ENCODE results near the gene KRTAP10-11.

DNA sequence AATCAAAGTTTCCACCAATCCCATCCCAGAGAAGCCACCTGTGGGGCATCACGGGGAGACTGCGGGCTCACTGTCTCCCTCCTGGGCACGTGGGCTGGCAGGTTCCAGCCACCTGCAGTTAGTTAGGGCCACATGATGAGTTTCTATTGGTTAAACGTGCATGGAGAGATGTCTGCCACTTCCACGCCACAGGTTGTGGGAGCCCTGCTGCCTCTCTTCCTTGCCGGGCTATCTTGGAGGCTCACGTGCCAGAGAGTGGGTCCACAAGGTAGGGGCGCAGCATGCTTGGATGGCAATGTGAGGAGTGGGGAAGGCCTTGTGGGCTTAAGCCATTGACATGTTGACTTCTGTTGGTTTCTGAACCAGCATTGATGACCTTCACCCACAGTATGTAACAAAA lies 42.3 kb upstream of the KRTAP10-11 start:
- TF ChIP-seq, protein P1, sequence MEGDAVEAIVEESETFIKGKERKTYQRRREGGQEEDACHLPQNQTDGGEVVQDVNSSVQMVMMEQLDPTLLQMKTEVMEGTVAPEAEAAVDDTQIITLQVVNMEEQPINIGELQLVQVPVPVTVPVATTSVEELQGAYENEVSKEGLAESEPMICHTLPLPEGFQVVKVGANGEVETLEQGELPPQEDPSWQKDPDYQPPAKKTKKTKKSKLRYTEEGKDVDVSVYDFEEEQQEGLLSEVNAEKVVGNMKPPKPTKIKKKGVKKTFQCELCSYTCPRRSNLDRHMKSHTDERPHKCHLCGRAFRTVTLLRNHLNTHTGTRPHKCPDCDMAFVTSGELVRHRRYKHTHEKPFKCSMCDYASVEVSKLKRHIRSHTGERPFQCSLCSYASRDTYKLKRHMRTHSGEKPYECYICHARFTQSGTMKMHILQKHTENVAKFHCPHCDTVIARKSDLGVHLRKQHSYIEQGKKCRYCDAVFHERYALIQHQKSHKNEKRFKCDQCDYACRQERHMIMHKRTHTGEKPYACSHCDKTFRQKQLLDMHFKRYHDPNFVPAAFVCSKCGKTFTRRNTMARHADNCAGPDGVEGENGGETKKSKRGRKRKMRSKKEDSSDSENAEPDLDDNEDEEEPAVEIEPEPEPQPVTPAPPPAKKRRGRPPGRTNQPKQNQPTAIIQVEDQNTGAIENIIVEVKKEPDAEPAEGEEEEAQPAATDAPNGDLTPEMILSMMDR (conservative IDR thresholded peaks at IDR 0.05 in 1 of 2, IDR thresholded peaks at IDR 0.05 in 1 of 2; ENCODE audit: extremely low read depth in 1 of 2, insufficient read depth in 1 of 2, low read depth in 1 of 2, low read length in 2 of 2), result no peak
- no peak for TF ChIP-seq EZH2 (IDR thresholded peaks at IDR 0.05; ENCODE audit: borderline replicate concordance, low read length)

All from mammary epithelial cell (primary cell).